Measurements from ENCODE around the gene HIC1. TPM values are rescaled to one million over a fixed set of nuclear protein-coding genes. Genes with fewer than 3 reads are reported as not detected.

The HIC1 gene
- total and polyA plus RNA-seq, 3 experiments from 2014 or later: 1.3 to 42.7 (median 39.5) TPM

DNA sequence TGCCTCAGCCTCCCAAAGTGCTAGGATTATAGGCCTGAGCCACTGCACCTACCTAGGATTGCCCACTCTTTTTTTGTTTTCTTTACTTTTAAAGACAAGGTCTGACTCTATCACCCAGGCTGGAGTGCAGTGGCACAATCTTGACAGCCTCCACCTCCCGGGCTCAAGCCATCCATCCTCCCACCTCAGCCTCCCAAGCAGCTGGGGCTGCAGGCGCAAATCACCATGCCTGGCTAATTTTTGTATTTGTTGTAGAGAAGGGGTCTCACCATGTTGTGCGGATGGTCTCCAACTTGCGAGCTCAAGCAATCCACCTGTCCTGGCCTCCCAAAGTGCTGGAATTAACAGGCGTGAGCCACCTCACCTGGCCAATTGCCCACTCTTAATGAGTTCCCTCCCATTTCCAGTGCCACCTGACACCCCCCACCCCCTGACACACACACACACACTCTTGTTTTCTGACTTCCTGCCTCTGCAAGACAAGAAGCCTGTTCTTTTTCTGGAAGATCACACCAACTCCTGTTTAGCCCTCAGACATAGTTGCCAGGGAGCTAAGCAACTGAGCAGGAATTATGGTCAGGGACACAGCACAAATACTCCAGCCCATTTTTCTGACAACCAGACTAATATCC is 10.5 kb upstream of the HIC1 start:
- H3K4me1 ChIP-seq (ENCODE audit: insufficient read depth, low read length): peaks cover 29% of the 10 kb centered on the region
- ChIA-PET POLR2A (interaction anchor here (0.7 to 1.2 kb wide), 3 partner anchors 11 to 528 kb away, joined by 3 to 4 read pairs (median 4); partner anchors contain the start of genes HIC1 and INPP5K), CTCF (interaction anchor here (0.7 to 2.7 kb wide), 3 partner anchors 9 to 200 kb away, joined by 3 to 7 read pairs (median 3); no protein-coding TSS in a partner anchor)
- no peak overlapping the region for H3K27ac ChIP-seq (ENCODE audit: low read depth, low read length)
- DNase-seq: no peak
- Mint-ChIP-seq H3K27ac (peak overlapping the region in 6 of 8 donors; percentile 17 to 86 (median 52)), H3K4me3 (peak overlapping the region in 3 of 7 donors; percentile 32 to 97 (median 73)), H3K9me3 (no peaks in the 10 kb centered on the region), H3K4me1 (peaks cover 16 to 37% (median 23%) of the 10 kb centered on the region in 3 donors), H3K27me3 (peaks cover 0 to 6% of the 10 kb centered on the region in 2 donors), H3K36me3 (peaks cover 0 to 32% (median 7%) of the 10 kb centered on the region in 3 donors)
- no peak overlapping the region for H3K4me3 ChIP-seq (ENCODE audit: low read length)
- no peaks in the 10 kb centered on the region for H3K9me3 ChIP-seq (ENCODE audit: low read length)
- no peaks in the 10 kb centered on the region for H3K27me3 ChIP-seq (ENCODE audit: insufficient read depth, low read length, poor library complexity, severe bottlenecking)
- H3K36me3 ChIP-seq (ENCODE audit: insufficient read depth, low read length): peaks cover 9% of the 10 kb centered on the region

DNA sequence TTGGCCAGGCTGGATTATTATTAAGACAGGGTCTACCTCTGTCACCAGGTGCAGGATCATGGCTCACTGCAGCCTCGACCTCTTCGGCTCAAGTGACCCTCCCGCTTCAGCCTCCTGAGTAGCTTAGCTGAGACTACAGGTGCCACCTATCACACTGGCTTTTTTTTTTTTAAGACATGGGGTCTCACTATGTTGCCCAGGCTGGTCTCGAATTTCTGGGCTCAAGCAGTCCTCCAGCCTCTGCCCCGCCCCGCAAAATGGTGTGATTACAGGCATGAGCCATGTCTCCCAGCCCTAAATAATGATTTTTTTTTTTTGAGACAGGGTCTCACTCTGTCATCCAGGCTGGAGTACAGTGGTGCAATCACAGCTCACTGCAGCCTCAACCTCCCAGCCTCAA is 7.3 kb upstream of the HIC1 start:
- DNase-seq: no peak
- Histone ChIP-seq H3K27me3 (ENCODE audit: insufficient read depth, low read length, poor library complexity, severe bottlenecking) (no peaks in the 10 kb centered on the region), H3K27ac (ENCODE audit: low read depth, low read length) (no peak overlapping the region), H3K36me3 (ENCODE audit: insufficient read depth, low read length) (peaks cover 9% of the 10 kb centered on the region), H3K9me3 (ENCODE audit: low read length) (no peaks in the 10 kb centered on the region), H3K4me3 (ENCODE audit: low read length) (no peak overlapping the region), H3K4me1 (ENCODE audit: insufficient read depth, low read length) (peaks cover 22% of the 10 kb centered on the region)
- H3K27ac Mint-ChIP-seq: no peak overlapping the region
- ChIA-PET CTCF (interaction anchor here (1.5 to 1.8 kb wide), 2 partner anchors 10 to 198 kb away, joined by 6 to 7 read pairs; no protein-coding TSS in a partner anchor), POLR2A (no interaction called here)
- peaks cover 19 to 33% (median 25%) of the 10 kb centered on the region in 3 donors for H3K4me1 Mint-ChIP-seq
- peaks cover 0 to 2% of the 10 kb centered on the region in 2 donors for H3K27me3 Mint-ChIP-seq
- H3K9me3 Mint-ChIP-seq: no peaks in the 10 kb centered on the region
- no peak overlapping the region for H3K4me3 Mint-ChIP-seq
- peaks cover 0 to 17% (median 5%) of the 10 kb centered on the region in 3 donors for H3K36me3 Mint-ChIP-seq

DNA sequence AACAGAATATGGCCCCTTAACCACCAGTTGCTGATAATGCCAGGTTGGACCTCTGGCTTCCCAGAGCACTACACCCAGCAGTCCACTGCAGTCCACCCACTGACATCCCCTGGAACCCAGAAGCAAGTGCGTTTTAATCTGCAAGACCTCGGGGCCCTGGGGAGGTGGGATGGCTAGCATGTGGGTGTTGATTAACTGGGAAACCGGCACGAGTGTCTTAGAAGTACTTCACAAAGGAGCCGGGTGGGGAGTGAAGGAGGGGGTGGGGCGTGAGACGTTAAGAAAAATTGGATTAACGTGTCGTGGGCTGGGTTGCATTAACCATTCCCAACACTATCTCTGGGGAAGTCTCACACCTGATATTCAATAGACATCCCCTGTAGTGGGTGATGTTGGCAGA is 6.1 kb upstream of the HIC1 start:
- CTCF ChIA-PET: no interaction called here
- Histone ChIP-seq H3K27me3 (ENCODE audit: insufficient read depth, low read length, poor library complexity, severe bottlenecking) (no peaks in the 10 kb centered on the region), H3K4me3 (ENCODE audit: low read length) (no peak overlapping the region), H3K36me3 (ENCODE audit: insufficient read depth, low read length) (no peaks in the 10 kb centered on the region), H3K4me1 (ENCODE audit: insufficient read depth, low read length) (peaks cover 18% of the 10 kb centered on the region), H3K9me3 (ENCODE audit: low read length) (no peaks in the 10 kb centered on the region), H3K27ac (ENCODE audit: low read depth, low read length) (no peak overlapping the region)
- DNase-seq: no peak
- peaks cover 0 to 6% (median 2%) of the 10 kb centered on the region in 3 donors for H3K36me3 Mint-ChIP-seq
- H3K4me1 Mint-ChIP-seq: peaks cover 19 to 29% (median 22%) of the 10 kb centered on the region in 3 donors
- H3K27ac Mint-ChIP-seq: peak overlapping the region in 6 of 8 donors; percentile 46 to 85 (median 57)
- no peaks in the 10 kb centered on the region for H3K9me3 Mint-ChIP-seq
- peaks cover 0 to 2% of the 10 kb centered on the region in 2 donors for H3K27me3 Mint-ChIP-seq
- H3K4me3 Mint-ChIP-seq: peak overlapping the region; percentile 27 to 78 (median 75)
- POLR2A ChIA-PET: no interaction called here

DNA sequence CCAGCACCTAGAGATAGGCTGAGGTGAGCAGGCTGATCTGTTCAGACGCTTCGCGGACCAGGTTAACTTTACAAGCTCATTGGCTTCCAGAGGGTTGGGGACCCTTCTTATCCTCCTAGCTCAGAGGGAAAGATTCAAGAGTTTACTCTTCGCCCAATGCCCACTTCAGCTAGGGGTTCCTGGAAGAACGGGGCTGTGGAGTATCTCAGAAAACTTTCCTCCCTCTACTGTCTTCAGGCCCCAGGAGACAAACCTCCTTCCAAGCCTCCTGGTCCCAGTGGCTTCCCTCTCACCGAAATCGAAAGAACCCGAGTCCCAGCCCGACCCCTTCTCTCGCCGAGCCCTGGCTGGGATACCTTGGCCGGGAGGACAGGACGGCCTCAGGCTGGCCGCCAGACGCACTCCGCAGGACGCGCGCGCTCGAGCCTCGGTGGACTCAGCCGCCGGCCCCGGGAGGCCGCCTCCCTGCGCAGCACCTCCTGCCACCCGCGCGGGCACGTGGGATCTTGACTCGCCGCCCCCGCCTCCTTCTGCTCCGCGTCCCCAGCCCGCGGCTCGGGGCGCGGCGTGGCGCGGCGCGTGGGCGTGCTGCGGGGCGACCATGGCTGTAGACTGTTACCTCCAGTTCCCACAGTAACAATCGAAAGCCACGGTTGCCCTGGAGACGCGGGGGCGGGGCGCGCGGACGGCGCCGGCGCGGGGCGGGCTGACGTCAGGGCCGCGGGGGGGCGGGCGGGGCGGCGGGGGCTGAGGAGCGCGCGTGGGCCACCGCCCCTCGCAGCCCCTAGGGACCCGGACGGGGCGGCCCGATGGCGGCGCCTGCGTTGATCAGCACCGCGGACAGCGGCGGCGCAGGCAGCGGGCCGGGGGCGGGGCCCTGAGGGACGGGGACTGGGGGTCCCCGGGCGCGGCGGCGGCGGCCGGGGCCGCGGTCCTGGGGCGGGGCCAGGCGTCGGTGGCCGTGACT is 5.3 kb upstream of the HIC1 start:
- DNase-seq: peak; percentile 88 to 95 (median 90)
- peaks cover 0 to 2% (median under 1%) of the 10 kb centered on the region in 3 donors for H3K36me3 Mint-ChIP-seq
- peak overlapping the region; percentile 46 to 85 (median 57) for H3K27ac Mint-ChIP-seq
- Histone ChIP-seq H3K4me3 (ENCODE audit: low read length) (peak overlapping the region; percentile 69), H3K27me3 (ENCODE audit: insufficient read depth, low read length, poor library complexity, severe bottlenecking) (no peaks in the 10 kb centered on the region), H3K27ac (ENCODE audit: low read depth, low read length) (peak overlapping the region; percentile 60), H3K4me1 (ENCODE audit: insufficient read depth, low read length) (peaks cover 24% of the 10 kb centered on the region), H3K9me3 (ENCODE audit: low read length) (no peaks in the 10 kb centered on the region), H3K36me3 (ENCODE audit: insufficient read depth, low read length) (no peaks in the 10 kb centered on the region)
- ChIA-PET POLR2A (interaction anchor here (1.0 to 1.3 kb wide), 2 partner anchors 26 to 195 kb away, joined by 3 read pairs; no protein-coding TSS in a partner anchor), CTCF (interaction anchor here (0.8 kb wide), 1 partner anchor 195 kb away, joined by 3 read pairs; no protein-coding TSS in a partner anchor)
- H3K4me3 Mint-ChIP-seq: peak overlapping the region; percentile 63 to 82 (median 77)
- peaks cover 0 to 2% of the 10 kb centered on the region in 2 donors for H3K27me3 Mint-ChIP-seq
- H3K9me3 Mint-ChIP-seq: no peaks in the 10 kb centered on the region
- H3K4me1 Mint-ChIP-seq: peaks cover 20 to 36% (median 22%) of the 10 kb centered on the region in 3 donors

DNA sequence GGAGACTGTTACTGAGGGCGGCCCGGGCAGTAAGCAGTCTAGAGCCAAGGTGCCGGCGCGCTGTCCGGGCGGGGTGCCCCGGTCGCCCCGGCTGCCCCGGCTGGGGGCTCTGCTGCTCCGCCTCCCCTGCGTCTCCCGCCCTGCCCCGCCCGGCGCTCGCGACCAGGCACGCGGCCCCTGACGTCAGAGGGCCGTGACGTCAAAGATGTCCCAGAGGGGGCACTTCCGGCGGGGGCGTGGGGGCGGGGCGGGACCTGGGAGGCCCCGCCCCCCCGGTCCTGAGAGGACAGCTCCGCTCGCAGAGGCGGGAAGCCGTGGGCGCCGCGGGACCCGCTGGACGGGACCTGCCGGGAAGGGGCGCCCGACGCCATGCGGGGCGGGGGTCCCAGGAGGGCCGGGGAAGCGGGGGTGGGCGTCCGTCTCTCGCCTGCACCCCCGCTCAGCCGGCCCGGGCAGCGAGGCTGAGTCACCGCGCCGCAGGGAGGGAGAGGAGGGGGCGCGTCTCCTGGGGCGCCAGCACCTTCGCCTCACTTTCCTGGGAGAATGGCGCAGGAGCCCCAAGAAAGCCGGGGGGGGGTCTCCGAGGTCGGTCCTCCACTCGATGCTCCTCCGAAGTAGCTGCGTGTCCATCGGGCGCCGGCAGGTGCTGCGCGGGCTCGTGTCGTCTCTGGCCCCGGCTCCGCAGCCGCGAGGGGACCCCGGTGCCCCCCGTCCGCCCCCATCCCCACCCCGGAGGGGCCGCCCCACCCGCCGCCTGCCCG is 4.4 kb upstream of the HIC1 start:
- peak overlapping the region in 1 of 8 donors; percentile 71 for H3K27ac Mint-ChIP-seq
- ChIA-PET POLR2A (interaction anchor here (0.6 to 1.3 kb wide), 3 partner anchors 26 to 227 kb away, joined by 3 read pairs; no protein-coding TSS in a partner anchor), CTCF (interaction anchor here (0.8 to 1.6 kb wide), 2 partner anchors 194 kb away, joined by 3 to 14 read pairs; no protein-coding TSS in a partner anchor)
- peaks cover 0 to 2% of the 10 kb centered on the region in 2 donors for H3K27me3 Mint-ChIP-seq
- DNase-seq: peak; percentile 69 to 86 (median 74)
- peaks cover 20 to 40% (median 22%) of the 10 kb centered on the region in 3 donors for H3K4me1 Mint-ChIP-seq
- H3K4me3 Mint-ChIP-seq: no peak overlapping the region
- no peaks in the 10 kb centered on the region for H3K36me3 Mint-ChIP-seq
- Histone ChIP-seq H3K4me3 (ENCODE audit: low read length) (no peak overlapping the region), H3K36me3 (ENCODE audit: insufficient read depth, low read length) (no peaks in the 10 kb centered on the region), H3K9me3 (ENCODE audit: low read length) (no peaks in the 10 kb centered on the region), H3K27me3 (ENCODE audit: insufficient read depth, low read length, poor library complexity, severe bottlenecking) (no peaks in the 10 kb centered on the region), H3K27ac (ENCODE audit: low read depth, low read length) (no peak overlapping the region), H3K4me1 (ENCODE audit: insufficient read depth, low read length) (peaks cover 26% of the 10 kb centered on the region)
- no peaks in the 10 kb centered on the region for H3K9me3 Mint-ChIP-seq

DNA sequence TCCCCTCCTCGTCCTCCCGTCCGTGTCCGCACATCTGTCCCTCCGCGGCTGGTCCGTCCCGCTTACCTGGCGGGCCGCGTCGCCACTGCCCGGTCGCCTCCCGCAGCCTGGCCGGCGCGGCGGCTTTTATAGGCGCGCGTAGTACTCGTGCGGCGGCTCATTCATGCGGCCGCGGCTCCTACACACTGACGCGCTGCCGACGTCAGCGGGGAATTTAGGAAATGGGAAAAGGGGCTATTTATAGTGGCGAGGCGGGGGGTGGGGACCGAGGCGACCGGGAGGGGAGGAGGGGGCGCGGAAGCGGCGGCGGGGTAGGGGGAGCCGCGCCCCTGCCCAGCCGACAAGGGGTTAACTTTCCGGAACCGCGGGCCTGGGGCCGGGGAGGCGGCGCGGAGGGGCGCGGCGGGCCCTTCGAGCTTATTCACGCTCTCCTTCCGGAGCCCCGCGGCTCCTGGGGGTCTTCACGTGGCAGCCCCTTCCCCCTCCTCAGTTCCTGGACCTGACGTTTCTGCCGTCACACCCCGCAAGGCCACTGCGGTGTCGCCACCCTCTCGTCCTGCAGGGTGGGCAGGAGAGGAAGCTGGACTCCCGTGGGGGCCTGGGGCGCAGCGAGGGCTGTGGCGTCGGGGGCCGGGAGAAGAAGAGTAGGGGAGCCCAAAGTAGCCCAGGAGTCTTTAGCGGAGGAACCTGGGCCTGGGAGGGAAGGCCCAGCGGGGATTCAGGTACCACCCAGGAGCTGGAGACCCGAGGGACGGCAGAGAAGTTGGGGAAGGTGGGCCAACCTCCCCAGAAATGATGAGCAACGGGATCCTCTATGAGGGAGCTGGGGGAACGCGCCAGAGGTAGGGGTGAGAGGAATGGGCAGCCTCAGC is 3.6 kb upstream of the HIC1 start:
- H3K36me3 Mint-ChIP-seq: no peaks in the 10 kb centered on the region
- CTCF ChIA-PET: interaction anchor here (1.0 to 1.6 kb wide), 3 partner anchors 9 to 194 kb away, joined by 3 to 14 read pairs (median 4); partner anchors contain the start of gene OVCA2
- peak overlapping the region in 6 of 8 donors; percentile 13 to 78 (median 70) for H3K27ac Mint-ChIP-seq
- Histone ChIP-seq H3K36me3 (ENCODE audit: insufficient read depth, low read length) (no peaks in the 10 kb centered on the region), H3K27me3 (ENCODE audit: insufficient read depth, low read length, poor library complexity, severe bottlenecking) (no peaks in the 10 kb centered on the region), H3K4me3 (ENCODE audit: low read length) (no peak overlapping the region), H3K9me3 (ENCODE audit: low read length) (no peaks in the 10 kb centered on the region), H3K27ac (ENCODE audit: low read depth, low read length) (no peak overlapping the region), H3K4me1 (ENCODE audit: insufficient read depth, low read length) (peaks cover 26% of the 10 kb centered on the region)
- DNase-seq: no peak
- H3K4me1 Mint-ChIP-seq: peaks cover 20 to 40% (median 22%) of the 10 kb centered on the region in 3 donors
- peaks cover 0 to 2% of the 10 kb centered on the region in 2 donors for H3K27me3 Mint-ChIP-seq
- no peaks in the 10 kb centered on the region for H3K9me3 Mint-ChIP-seq
- H3K4me3 Mint-ChIP-seq: peak overlapping the region in 6 of 7 donors; percentile 41 to 75 (median 60)
- POLR2A ChIA-PET: interaction anchor here (0.6 to 1.3 kb wide), 6 partner anchors 27 to 228 kb away, joined by 3 to 6 read pairs (median 3); no protein-coding TSS in a partner anchor
